Adipocyte (in vitro differentiated cells): Measurements from ENCODE around the gene SATB1.
"Not testable (repeated sequence)": the region's sequence is repeated elsewhere in the genome, so short reads cannot be mapped to it uniquely, and the experiment has no call there.

Source experiments
- DNase-seq: peaks from one replicate; pipeline ENCODE4 v3.0.0-alpha.2; 2015; ENCODE audit warnings: low read depth
- H3K27me3 ChIP-seq: replicated peaks from 2 replicates; pipeline ENCODE4 v1.7.0; 2013; ENCODE audit warnings: mild to moderate bottlenecking, low read length, moderate library complexity; ENCODE audit not compliant: control insufficient read depth, insufficient read depth
- H3K36me3 ChIP-seq: 2 replicates; pipeline ENCODE4 v1.7.0; 2013; ENCODE audit warnings: low read length, mild to moderate bottlenecking, moderate library complexity; ENCODE audit not compliant: control insufficient read depth, insufficient read depth, severe bottlenecking
- H3K4me1 ChIP-seq: 2 replicates; pipeline ENCODE4 v1.7.0; 2013; ENCODE audit warnings: mild to moderate bottlenecking, low read length, moderate library complexity; ENCODE audit not compliant: control insufficient read depth, insufficient read depth
- H3K4me3 ChIP-seq: 2 replicates; pipeline ENCODE4 v1.7.0; 2013; ENCODE audit warnings: mild to moderate bottlenecking, low read length, moderate library complexity
- H3K9ac ChIP-seq: 2 replicates; pipeline ENCODE4 v1.7.0; 2013; ENCODE audit warnings: mild to moderate bottlenecking, low read length, moderate library complexity
- H3K9me3 ChIP-seq: 2 replicates; pipeline ENCODE4 v1.7.0; 2013; ENCODE audit warnings: mild to moderate bottlenecking, low read length, moderate library complexity; ENCODE audit not compliant: control insufficient read depth

SATB1 gene

GRCh38 chr3:18424729-18425640, at the start of gene SATB1:
Gene SATB1 (minus strand): TSS chr3:18425339. CDS start chr3:18420967, 4,372 bp downstream.
- Histone ChIP-seq H3K27me3 (no peaks in the 10 kb centered on the region), H3K4me1 (peaks cover 22% of the 10 kb centered on the region), H3K9ac (peak within 1 kb of the TSS; percentile 88), H3K9me3 (no peaks in the 10 kb centered on the region), H3K36me3 (no peaks in the 10 kb centered on the region), H3K4me3 (peak within 1 kb of the TSS; percentile 86)
- peak; percentile 86 for DNase-seq

GRCh38 chr3:18474202-18474601, 49.1 kb upstream of the SATB1 start:
- no peaks in the 10 kb centered on the region for H3K36me3 ChIP-seq
- DNase-seq, result no peak

GRCh38 chr3:18469775-18470174, 44.6 kb upstream of the SATB1 start:
- Histone ChIP-seq H3K9ac (no peak overlapping the region), H3K4me3 (no peak overlapping the region), H3K4me1 (no peaks in the 10 kb centered on the region), H3K9me3 (no peaks in the 10 kb centered on the region), H3K27me3 (no peaks in the 10 kb centered on the region), H3K36me3 (no peaks in the 10 kb centered on the region)
- DNase-seq, result no peak

More at GRCh38 chr3:18474202-18474601, 49.1 kb upstream of the SATB1 start:
- Histone ChIP-seq H3K9me3 (no peaks in the 10 kb centered on the region), H3K4me3 (no peak overlapping the region), H3K27me3 (no peaks in the 10 kb centered on the region), H3K4me1 (no peaks in the 10 kb centered on the region), H3K9ac (no peak overlapping the region)

- DNase-seq, result no peak
- Histone ChIP-seq H3K4me3 (no peak overlapping the region), H3K36me3 (no peaks in the 10 kb centered on the region)
Measured at GRCh38 chr3:18466136-18466535, 41.0 kb upstream of the SATB1 start.

GRCh38 chr3:18454766-18455165, 29.6 kb upstream of the SATB1 start:
- no peak overlapping the region for H3K4me3 ChIP-seq
- H3K9me3 ChIP-seq, result peaks cover 4% of the 10 kb centered on the region
- no peak for DNase-seq
- H3K36me3 ChIP-seq, result no peaks in the 10 kb centered on the region
- no peaks in the 10 kb centered on the region for H3K27me3 ChIP-seq
- H3K4me1 ChIP-seq, result no peaks in the 10 kb centered on the region
- no peak overlapping the region for H3K9ac ChIP-seq

More at GRCh38 chr3:18466136-18466535, 41.0 kb upstream of the SATB1 start:
- Histone ChIP-seq H3K9ac (no peak overlapping the region), H3K4me1 (no peaks in the 10 kb centered on the region), H3K9me3 (peaks cover 13% of the 10 kb centered on the region), H3K27me3 (no peaks in the 10 kb centered on the region)

- DNase-seq, H3K9ac ChIP-seq, H3K4me1 ChIP-seq, H3K36me3 ChIP-seq, H3K4me3 ChIP-seq: not testable (repeated sequence)
- H3K9me3 ChIP-seq, result peaks cover 15% of the 10 kb centered on the region
- H3K27me3 ChIP-seq, result peaks cover 22% of the 10 kb centered on the region
Measured at GRCh38 chr3:18449618-18450017, 24.5 kb upstream of the SATB1 start.

- H3K36me3 ChIP-seq, result no peaks in the 10 kb centered on the region
- H3K9me3 ChIP-seq, result peaks cover 15% of the 10 kb centered on the region
- H3K9ac ChIP-seq, result no peak overlapping the region
- H3K27me3 ChIP-seq, result peaks cover 25% of the 10 kb centered on the region
- peaks cover 6% of the 10 kb centered on the region for H3K4me1 ChIP-seq
- no peak overlapping the region for H3K4me3 ChIP-seq
- no peak for DNase-seq
Measured at GRCh38 chr3:18447720-18448119, 22.6 kb upstream of the SATB1 start.

GRCh38 chr3:18446149-18446825, 21.1 kb upstream of the SATB1 start:
- peaks cover 6% of the 10 kb centered on the region for H3K4me1 ChIP-seq
- H3K36me3 ChIP-seq, result no peaks in the 10 kb centered on the region
- H3K4me3 ChIP-seq, result no peak overlapping the region
- DNase-seq, result no peak
- H3K27me3 ChIP-seq, result peaks cover 25% of the 10 kb centered on the region
- H3K9me3 ChIP-seq, result peaks cover 15% of the 10 kb centered on the region
- H3K9ac ChIP-seq, result no peak overlapping the region

GRCh38 chr3:18445401-18446148, 20.4 kb upstream of the SATB1 start:
- H3K4me3 ChIP-seq, result peak overlapping the region; percentile 74
- H3K36me3 ChIP-seq, result no peaks in the 10 kb centered on the region
- H3K27me3 ChIP-seq, result peaks cover 25% of the 10 kb centered on the region

GRCh38 chr3:18444595-18445400, 19.7 kb upstream of the SATB1 start:
- peaks cover 11% of the 10 kb centered on the region for H3K4me1 ChIP-seq
- H3K9ac ChIP-seq, result peak overlapping the region; percentile 42
- H3K27me3 ChIP-seq, result peaks cover 25% of the 10 kb centered on the region
- no peaks in the 10 kb centered on the region for H3K36me3 ChIP-seq
- H3K9me3 ChIP-seq, result peaks cover 11% of the 10 kb centered on the region
- peak; percentile 92 for DNase-seq
- peak overlapping the region; percentile 83 for H3K4me3 ChIP-seq

More at GRCh38 chr3:18445401-18446148, 20.4 kb upstream of the SATB1 start:
- DNase-seq, result no peak
- no peak overlapping the region for H3K9ac ChIP-seq
- peaks cover 7% of the 10 kb centered on the region for H3K4me1 ChIP-seq
- H3K9me3 ChIP-seq, result peaks cover 15% of the 10 kb centered on the region
